AG10803 (cell line): ENCODE data around the gene CCDC81.

Source experiments
- DNase-seq: peaks from one replicate; pipeline ENCODE4 v3.0.0; 2010; ENCODE audit warnings: low read depth
- H3K4me3 ChIP-seq: 2 replicates; pipeline ENCODE4 v1.5.1; 2011; ENCODE audit warnings: mild to moderate bottlenecking, low read length, control low read depth
- CTCF ChIP-seq: conservative IDR thresholded peaks from 2 replicates; pipeline ENCODE4 v1.5.1; 2011; ENCODE audit warnings: mild to moderate bottlenecking, low read length, control low read depth, inconsistent platforms

Gene CCDC81

GRCh38 chr11:86446163-86446923 is 71.7 kb downstream of the CCDC81 start:
- no peak overlapping the region for H3K4me3 ChIP-seq
- TF ChIP-seq CTCF: no peak
- DNase-seq: no peak

GRCh38 chr11:86446924-86447285 is 72.2 kb downstream of the CCDC81 start:
- no peak overlapping the region for H3K4me3 ChIP-seq
- no peak for TF ChIP-seq CTCF
- no peak for DNase-seq

- no peak overlapping the region for H3K4me3 ChIP-seq
- DNase-seq: no peak
- no peak for TF ChIP-seq CTCF
Measured at GRCh38 chr11:86447763-86448480, 73.2 kb downstream of the CCDC81 start.

- no peak overlapping the region for H3K4me3 ChIP-seq
- TF ChIP-seq CTCF: no peak
- no peak for DNase-seq
Measured at GRCh38 chr11:86449993-86450629, 75.4 kb downstream of the CCDC81 start.

- no peak for DNase-seq
- no peak overlapping the region for H3K4me3 ChIP-seq
- no peak for TF ChIP-seq CTCF
Measured at GRCh38 chr11:86453290-86454030, 78.8 kb downstream of the CCDC81 start.

GRCh38 chr11:86456075-86456939 is 81.6 kb downstream of the CCDC81 start:
- TF ChIP-seq CTCF: peak; percentile 97
- DNase-seq: peak; percentile 76
- no peak overlapping the region for H3K4me3 ChIP-seq
